DOHH2 (cell line): ENCODE data around the gene ZDHHC24.

Experiments
- H3F3A ChIP-seq: fragments of 200-600 bp; sonication (generic), shearing (Covaris generic); 2 replicates; pipeline ENCODE4 v1.6.0; 2016; ENCODE audit warnings: antibody characterized with exemption, mild to moderate bottlenecking; ENCODE audit not compliant: control insufficient read depth, insufficient read depth
- H3K27ac ChIP-seq: fragments of 200-600 bp; sonication (generic); 2 replicates; pipeline ENCODE4 v1.5.1; 2014; ENCODE audit warnings: low read depth, mild to moderate bottlenecking, low read length, moderate library complexity
- H3K27me3 ChIP-seq: fragments of 200-600 bp; sonication (generic); 2 replicates; pipeline ENCODE4 v1.6.1; 2014; ENCODE audit warnings: mild to moderate bottlenecking, low read length, mixed read lengths; ENCODE audit not compliant: control insufficient read depth
- H3K36me3 ChIP-seq: fragments of 200-600 bp; sonication (generic); 2 replicates; pipeline ENCODE4 v1.6.1; 2014; ENCODE audit warnings: mild to moderate bottlenecking, low read length, moderate library complexity, mixed read lengths; ENCODE audit not compliant: control insufficient read depth
- H3K4me1 ChIP-seq: fragments of 200-600 bp; sonication (generic); 2 replicates; pipeline ENCODE4 v1.6.1; 2014; ENCODE audit warnings: mild to moderate bottlenecking, low read length, mixed read lengths; ENCODE audit not compliant: control insufficient read depth
- H3K4me2 ChIP-seq: fragments of 200-600 bp; sonication (generic); 2 replicates; pipeline ENCODE4 v1.6.0; 2014; ENCODE audit warnings: mild to moderate bottlenecking, low read length, moderate library complexity
- H3K4me3 ChIP-seq: fragments of 200-600 bp; sonication (generic); 2 replicates; pipeline ENCODE4 v1.5.1; 2014; ENCODE audit warnings: mild to moderate bottlenecking, low read length, mixed read lengths
- H3K79me2 ChIP-seq: fragments of 200-600 bp; sonication (generic); 2 replicates; pipeline ENCODE4 v1.6.1; 2014; ENCODE audit warnings: mild to moderate bottlenecking, low read length, mixed read lengths; ENCODE audit not compliant: control insufficient read depth
- H3K9me2 ChIP-seq: fragments of 200-600 bp; sonication (generic); replicated peaks from 2 replicates; pipeline ENCODE4 v1.6.1; 2014; ENCODE audit warnings: mild to moderate bottlenecking, low read length, mixed read lengths; ENCODE audit not compliant: control insufficient read depth
- H3K9me3 ChIP-seq: fragments of 200-600 bp; sonication (generic); 2 replicates; pipeline ENCODE4 v1.6.1; 2014; ENCODE audit warnings: antibody characterized with exemption, low read length, mixed read lengths; ENCODE audit not compliant: control insufficient read depth, insufficient read depth
- H4K20me1 ChIP-seq: fragments of 200-600 bp; sonication (generic); 2 replicates; pipeline ENCODE4 v1.6.0; 2014; ENCODE audit warnings: low read depth, mild to moderate bottlenecking, antibody characterized with exemption, low read length, moderate library complexity; ENCODE audit not compliant: control insufficient read depth, insufficient read depth
- EZH2phosphoT487 ChIP-seq: fragments of 200-600 bp; sonication (generic); IDR thresholded peaks from 2 replicates; pipeline ENCODE4 v1.6.1; 2017; ENCODE audit warnings: borderline replicate concordance, mild to moderate bottlenecking, antibody characterized with exemption, low read length, moderate library complexity, mixed read lengths
- TF ChIP-seq, protein P1 (sequence below): fragments of 200-600 bp; sonication (generic); IDR thresholded peaks from one replicate; pipeline ENCODE4 v1.5.1; 2014; ENCODE audit warnings: antibody characterized with exemption, mild to moderate bottlenecking, low read depth, low read length; ENCODE audit not compliant: poor library complexity, severe bottlenecking

ZDHHC24 gene

DNA sequence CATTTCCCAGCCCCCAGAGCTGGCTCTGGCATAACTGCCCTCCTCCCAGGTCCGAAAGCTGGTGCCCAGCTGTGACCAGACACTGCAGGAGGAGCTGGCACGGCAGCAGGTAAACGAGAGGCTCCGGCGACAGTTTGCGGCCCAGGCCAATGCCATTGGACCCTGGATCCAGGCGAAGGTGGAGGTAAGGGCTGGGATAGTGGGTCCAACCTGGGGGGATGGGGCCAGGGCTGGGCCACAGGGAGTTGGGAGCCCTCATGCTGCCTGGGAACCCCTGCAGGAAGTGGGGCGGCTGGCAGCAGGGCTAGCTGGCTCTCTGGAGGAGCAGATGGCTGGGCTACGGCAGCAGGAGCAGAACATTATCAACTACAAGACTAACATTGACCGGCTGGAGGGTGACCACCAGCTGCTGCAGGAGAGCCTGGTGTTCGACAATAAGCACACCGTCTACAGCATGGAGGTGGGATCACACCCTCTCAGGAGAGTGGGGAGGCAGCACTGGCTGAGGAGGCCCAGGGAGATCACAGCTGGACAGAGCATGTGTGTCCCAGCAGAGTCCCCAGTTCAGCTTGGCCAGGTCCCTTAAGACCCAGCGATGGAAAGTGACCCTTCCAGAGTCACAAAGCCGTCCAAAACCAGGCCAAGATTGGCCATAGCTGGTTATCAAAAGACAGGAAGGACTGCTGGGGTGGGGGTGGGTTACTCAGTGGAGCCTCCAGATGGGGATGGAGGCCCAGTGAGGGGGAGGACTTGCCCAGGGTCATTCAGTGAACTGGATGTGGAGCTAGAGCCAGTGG lies 15.5 kb upstream of the ZDHHC24 start:
- H3K36me3 ChIP-seq, result no peaks in the 10 kb centered on the region
- H4K20me1 ChIP-seq, result no peaks in the 10 kb centered on the region
- H3K9me2 ChIP-seq, result no peaks in the 10 kb centered on the region
- H3F3A ChIP-seq, result no peaks in the 10 kb centered on the region
- H3K4me2 ChIP-seq, result no peak overlapping the region
- no peak overlapping the region for H3K4me3 ChIP-seq
- no peaks in the 10 kb centered on the region for H3K9me3 ChIP-seq
- no peak overlapping the region for H3K27ac ChIP-seq
- H3K27me3 ChIP-seq, result peaks cover 5% of the 10 kb centered on the region; the same call in 1 of the 2 replicates
- H3K4me1 ChIP-seq, result no peaks in the 10 kb centered on the region
- TF ChIP-seq, protein P1, sequence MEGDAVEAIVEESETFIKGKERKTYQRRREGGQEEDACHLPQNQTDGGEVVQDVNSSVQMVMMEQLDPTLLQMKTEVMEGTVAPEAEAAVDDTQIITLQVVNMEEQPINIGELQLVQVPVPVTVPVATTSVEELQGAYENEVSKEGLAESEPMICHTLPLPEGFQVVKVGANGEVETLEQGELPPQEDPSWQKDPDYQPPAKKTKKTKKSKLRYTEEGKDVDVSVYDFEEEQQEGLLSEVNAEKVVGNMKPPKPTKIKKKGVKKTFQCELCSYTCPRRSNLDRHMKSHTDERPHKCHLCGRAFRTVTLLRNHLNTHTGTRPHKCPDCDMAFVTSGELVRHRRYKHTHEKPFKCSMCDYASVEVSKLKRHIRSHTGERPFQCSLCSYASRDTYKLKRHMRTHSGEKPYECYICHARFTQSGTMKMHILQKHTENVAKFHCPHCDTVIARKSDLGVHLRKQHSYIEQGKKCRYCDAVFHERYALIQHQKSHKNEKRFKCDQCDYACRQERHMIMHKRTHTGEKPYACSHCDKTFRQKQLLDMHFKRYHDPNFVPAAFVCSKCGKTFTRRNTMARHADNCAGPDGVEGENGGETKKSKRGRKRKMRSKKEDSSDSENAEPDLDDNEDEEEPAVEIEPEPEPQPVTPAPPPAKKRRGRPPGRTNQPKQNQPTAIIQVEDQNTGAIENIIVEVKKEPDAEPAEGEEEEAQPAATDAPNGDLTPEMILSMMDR, result no peak
- no peak for TF ChIP-seq EZH2phosphoT487
- H3K79me2 ChIP-seq, result no peaks in the 10 kb centered on the region

DNA sequence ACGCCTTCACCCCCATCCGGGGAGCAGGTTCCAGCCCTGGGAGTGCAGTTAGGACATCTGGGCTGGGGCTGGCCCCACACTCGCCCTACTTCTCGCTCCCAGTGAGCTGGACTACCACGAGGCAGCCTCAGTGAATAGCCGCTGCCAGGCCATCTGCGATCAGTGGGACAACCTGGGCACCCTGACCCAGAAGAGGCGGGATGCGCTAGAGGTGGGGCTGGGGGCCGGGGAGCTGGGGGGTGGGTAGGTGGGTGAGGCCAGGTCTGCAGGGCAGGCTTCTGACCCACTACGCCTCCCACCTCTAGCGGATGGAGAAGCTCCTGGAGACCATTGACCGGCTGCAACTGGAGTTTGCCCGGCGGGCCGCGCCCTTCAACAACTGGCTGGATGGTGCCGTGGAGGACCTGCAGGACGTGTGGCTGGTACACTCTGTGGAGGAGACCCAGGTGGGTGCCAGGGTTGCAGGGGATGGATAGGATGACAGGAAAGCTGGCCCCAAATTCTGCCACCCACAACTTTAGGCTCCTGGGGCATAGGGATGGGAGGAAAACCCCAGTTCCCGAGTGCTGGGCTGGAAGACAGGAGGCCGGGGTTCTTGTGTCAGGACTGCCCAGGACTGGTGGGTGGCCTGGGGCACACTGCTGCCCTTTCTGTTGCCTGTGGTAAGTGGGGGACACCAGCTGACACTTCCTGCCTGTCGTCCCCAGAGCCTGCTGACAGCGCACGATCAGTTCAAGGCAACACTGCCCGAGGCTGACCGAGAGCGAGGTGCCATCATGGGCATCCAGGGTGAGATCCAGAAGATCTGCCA lies 14.2 kb upstream of the ZDHHC24 start:
- Histone ChIP-seq H3K4me3 (no peak overlapping the region), H3K36me3 (no peaks in the 10 kb centered on the region), H4K20me1 (no peaks in the 10 kb centered on the region), H3F3A (no peaks in the 10 kb centered on the region), H3K9me3 (no peaks in the 10 kb centered on the region), H3K79me2 (no peaks in the 10 kb centered on the region), H3K27me3 (0 out of 2 replicates have a peak, but pooled peaks cover 8% of the 10 kb centered on the region), H3K4me2 (no peak overlapping the region), H3K4me1 (no peaks in the 10 kb centered on the region), H3K27ac (no peak overlapping the region), H3K9me2 (no peaks in the 10 kb centered on the region)
- TF ChIP-seq EZH2phosphoT487, result no peak
- TF ChIP-seq, protein P1, result no peak

DNA sequence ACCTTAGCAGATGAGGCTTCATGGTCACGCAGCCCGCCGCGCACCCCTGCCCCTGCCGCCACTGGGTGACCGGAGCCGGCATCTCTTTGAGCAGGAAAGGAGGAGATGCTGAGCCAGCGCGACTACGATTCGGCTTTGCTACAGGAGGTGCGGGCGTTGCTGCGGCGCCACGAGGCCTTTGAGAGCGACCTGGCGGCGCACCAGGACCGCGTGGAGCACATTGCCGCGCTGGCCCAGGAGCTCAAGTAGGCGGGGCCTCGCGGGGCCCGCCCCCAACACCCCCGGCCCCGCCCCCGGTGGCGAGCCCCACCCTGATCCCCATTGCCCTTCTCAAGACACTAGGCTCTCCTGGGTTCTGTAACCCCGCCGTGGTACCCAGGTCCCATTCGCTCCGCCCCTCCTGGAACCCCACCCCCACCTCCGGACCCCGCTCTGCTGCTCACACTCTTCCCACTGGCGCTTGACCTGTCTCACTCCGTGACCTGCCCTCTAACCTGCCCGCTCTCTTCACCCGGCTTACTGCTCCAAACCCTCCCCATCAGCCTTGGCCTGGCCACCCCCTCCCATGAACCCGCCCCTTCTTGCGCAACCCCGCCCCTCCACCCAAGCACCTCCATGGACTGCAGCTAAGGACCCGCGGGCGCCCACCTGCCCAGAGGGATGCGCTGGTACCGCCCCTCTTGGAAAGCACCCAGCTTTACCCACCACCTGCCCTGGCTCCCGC lies 13.5 kb upstream of the ZDHHC24 start:
- H3K4me2 ChIP-seq, result no peak overlapping the region
- no peak overlapping the region for H3K4me3 ChIP-seq
- no peaks in the 10 kb centered on the region for H3K79me2 ChIP-seq
- no peaks in the 10 kb centered on the region for H3K9me2 ChIP-seq
- TF ChIP-seq EZH2phosphoT487, result no peak
- TF ChIP-seq, protein P1, result no peak
- no peak overlapping the region for H3K27ac ChIP-seq
- no peaks in the 10 kb centered on the region for H3F3A ChIP-seq
- no peaks in the 10 kb centered on the region for H3K36me3 ChIP-seq
- no peaks in the 10 kb centered on the region for H3K9me3 ChIP-seq
- 0 out of 2 replicates have a peak, but pooled peaks cover 5% of the 10 kb centered on the region for H3K27me3 ChIP-seq
- no peaks in the 10 kb centered on the region for H4K20me1 ChIP-seq
- H3K4me1 ChIP-seq, result no peaks in the 10 kb centered on the region
